Measurements from ENCODE around the gene ABHD13.
"Not testable (repeated sequence)": the region's sequence is repeated elsewhere in the genome, so short reads cannot be mapped to it uniquely, and the experiment has no call there.

ABHD13 gene

DNA sequence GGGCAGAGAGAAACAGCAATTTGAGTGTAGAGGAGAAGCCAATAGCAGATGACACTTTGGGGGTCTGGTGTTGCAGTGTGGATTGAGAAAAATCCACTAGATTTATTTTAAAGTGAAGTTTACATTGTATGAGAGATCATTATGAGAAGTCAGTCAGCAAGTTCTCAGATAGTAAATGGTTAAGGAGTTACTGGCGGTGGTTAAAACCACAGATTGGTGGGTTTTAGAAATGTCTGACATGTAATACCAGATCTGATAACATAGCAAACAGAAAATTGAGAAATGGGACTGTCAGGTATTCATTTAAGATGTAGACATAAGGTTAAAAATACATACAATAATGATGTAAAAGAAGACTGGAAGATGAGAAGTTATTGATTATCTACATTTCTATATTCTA is 7.2 kb downstream of the ABHD13 start:
- DNase-seq, result no peak

- DNase-seq, result no peak
These were observed 8.0 kb downstream of the ABHD13 start for GRCh38 chr13:108226184-108226583.

GRCh38 chr13:108227651-108228272 is 9.6 kb downstream of the ABHD13 start:
- peak; percentile 48 for DNase-seq

DNA sequence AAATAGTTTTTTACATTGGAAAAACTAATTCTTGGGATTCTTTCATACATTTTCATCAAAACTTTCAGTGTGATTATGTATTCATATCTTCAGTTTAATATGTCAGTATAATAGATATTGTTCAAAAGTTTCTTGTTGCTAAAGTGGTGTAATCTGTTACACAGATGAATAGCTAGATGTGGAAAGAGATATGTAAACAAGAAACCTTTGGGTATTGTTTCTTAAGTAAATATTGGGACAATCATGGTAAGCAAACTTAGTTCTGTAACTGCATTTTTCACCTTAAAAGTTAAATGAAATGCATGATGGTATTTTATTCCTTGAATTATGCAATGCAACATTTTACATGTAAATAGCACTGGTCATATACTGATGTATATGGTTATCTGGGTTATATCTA is 12.2 kb downstream of the ABHD13 start:
- DNase-seq, result no peak

- DNase-seq, result no peak
These were observed 31.0 kb downstream of the ABHD13 start for GRCh38 chr13:108249150-108249549.

- no peak for DNase-seq
These were observed 39.1 kb downstream of the ABHD13 start for GRCh38 chr13:108257248-108257647.

GRCh38 chr13:108263621-108264355 is 45.6 kb downstream of the ABHD13 start:
- DNase-seq, result no peak

- no peak for DNase-seq
These were observed 48.3 kb downstream of the ABHD13 start for GRCh38 chr13:108266321-108266990.

GRCh38 chr13:108267347-108267746 is 49.2 kb downstream of the ABHD13 start:
- DNase-seq, result no peak

DNA sequence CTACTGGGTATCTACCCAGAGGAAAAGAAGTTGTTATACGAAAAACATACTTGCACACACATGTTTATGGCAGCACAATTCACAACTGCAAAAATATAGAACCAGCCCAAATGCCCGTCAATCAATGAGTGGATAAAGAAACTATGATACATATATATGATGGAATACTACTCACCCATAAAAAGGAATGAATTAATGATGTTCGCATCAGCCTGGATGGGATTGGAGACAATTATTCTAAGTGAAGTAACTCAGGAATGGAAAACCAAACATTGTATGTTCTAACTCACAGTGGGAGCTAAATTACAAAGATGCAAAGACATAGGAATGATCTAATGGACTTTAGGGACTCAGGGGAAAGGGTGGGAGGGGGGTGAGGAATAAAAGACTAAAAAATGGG is 49.7 kb downstream of the ABHD13 start:
- not testable (repeated sequence) for DNase-seq

- DNase-seq, result peak; percentile 18
These were observed 50.4 kb downstream of the ABHD13 start for GRCh38 chr13:108268466-108269112.

GRCh38 chr13:108269601-108270328 is 51.6 kb downstream of the ABHD13 start, which contains the start of gene TNFSF13B:
TSS of gene TNFSF13B (plus strand) at chr13:108269718. CDS start at chr13:108269896, 178 bp downstream.
- DNase-seq, result peak; percentile 57

GRCh38 chr13:108270442-108270841 is 52.2 kb downstream of the ABHD13 start:
- DNase-seq, result no peak

DNA sequence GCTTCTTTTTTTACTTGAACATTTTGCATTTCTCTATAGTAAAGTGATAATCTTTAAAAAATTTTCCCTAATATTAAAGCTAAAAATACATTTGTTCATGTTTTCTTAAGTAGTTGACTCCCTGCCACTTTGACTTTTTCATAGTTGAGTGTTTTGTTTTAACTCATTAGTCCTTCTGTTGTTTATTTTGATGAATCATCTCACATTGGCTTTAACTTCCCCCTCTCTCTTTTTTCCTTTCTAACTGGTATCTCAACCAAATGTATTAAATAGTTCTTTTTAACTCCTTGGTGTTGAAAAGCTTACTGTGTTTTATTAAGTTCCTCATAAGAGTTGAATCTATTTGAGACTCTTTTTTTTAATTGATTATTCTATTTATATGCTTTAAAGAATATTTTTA is 54.1 kb downstream of the ABHD13 start:
- no peak for DNase-seq

DNA sequence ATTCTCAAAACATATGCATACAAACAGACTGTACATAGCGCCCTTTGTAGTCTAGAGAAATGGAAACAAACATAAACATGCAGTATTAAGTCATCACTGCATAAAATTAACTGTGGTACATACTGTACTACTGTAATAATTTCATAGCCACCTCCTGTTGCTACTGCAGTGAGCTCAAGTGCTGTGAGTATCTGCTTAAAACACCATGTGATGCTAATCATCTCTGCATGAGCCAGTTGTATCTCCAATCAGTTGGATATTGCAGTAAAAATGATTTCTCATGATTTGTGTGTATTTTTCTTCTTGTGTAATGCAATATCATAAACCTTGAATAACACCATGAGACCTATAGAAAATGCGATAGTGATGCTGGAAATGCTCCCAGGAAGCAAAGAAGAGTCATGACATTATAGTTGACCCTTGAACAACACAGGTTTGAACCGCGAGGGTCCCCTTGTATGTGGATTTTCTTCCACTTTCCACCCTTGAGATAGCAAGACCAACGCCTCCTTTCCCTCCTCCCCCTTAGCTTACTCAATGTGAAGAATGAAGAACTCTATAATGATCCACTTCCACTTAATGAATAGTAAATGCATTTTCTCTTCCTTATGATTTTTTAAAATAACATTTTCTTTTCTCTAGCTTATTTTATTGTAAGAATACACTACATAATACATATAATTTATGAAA is 55.4 kb downstream of the ABHD13 start:
- no peak for DNase-seq

- DNase-seq, result no peak
These were observed 56.5 kb downstream of the ABHD13 start for GRCh38 chr13:108274718-108275117.

DNA sequence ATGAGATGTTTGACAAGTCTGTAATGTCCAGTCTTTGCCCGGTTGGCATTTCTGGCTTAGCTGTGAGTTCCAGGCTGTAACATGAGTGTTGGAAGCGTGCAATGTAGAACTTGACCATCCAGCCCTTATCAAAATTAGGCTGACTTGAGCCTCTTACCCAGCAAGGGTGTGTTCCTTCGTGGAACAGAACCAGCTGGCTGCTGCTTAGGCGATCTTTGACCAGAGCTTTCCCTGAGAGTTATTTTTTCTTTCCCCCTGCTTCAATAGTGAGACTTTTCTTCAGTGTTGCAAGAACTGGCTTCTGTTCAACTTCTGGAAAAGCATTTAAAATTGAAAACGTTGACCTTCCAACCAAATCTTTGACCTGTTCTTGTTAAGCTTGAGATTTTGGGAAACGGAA is 57.9 kb downstream of the ABHD13 start:
- no peak for DNase-seq

- no peak for DNase-seq
These were observed 60.3 kb downstream of the ABHD13 start for GRCh38 chr13:108278466-108278865.

DNA sequence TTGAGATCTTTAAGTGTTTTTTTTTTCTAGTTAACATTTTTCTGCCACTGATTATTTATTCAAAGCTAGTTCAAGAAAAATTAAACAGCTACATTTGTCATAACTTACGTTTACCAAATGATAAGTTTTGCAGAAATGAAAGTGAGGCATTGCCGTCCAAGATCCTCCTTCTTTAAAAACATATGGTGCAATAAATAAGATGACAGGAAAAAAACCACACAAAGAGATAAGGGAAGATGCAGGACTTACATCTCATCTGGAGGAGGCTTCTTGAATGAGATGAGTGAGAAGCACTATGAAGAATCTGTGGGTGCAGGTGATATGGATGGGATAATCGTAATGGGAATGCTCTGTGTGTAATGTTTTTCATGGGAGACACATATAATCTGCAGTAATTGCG is 63.7 kb downstream of the ABHD13 start:
- no peak for DNase-seq

- DNase-seq, result no peak
These were observed 64.9 kb downstream of the ABHD13 start for GRCh38 chr13:108283110-108283509.
